ENCODE measurements around the gene DCAF12.
A peak's percentile ranks its signal among the peaks of the same experiment; 100 is the strongest.
"Not testable (repeated sequence)": the region's sequence is repeated elsewhere in the genome, so short reads cannot be mapped to it uniquely, and the experiment has no call there.

DCAF12 gene

GRCh38 chr9:34045903-34046302 lies 80.6 kb downstream of the DCAF12 start:
- Histone ChIP-seq H3K36me3 (ENCODE audit: insufficient read depth, low read length) (no peaks in the 10 kb centered on the region), H3F3A (ENCODE audit: low read depth) (no peaks in the 10 kb centered on the region), H3K9me3 (ENCODE audit: insufficient read depth, low read depth, low read length) (no peaks in the 10 kb centered on the region), H3K27me3 (ENCODE audit: insufficient read depth, low read length, poor library complexity, severe bottlenecking) (no peaks in the 10 kb centered on the region), H2AFZ (ENCODE audit: low read length) (no peak overlapping the region), H3K4me1 (ENCODE audit: insufficient read depth, low read length, poor library complexity, severe bottlenecking) (peaks cover 24% of the 10 kb centered on the region), H3K4me3 (ENCODE audit: low read length, poor library complexity, severe bottlenecking) (peak overlapping the region; percentile 89), H4K20me1 (ENCODE audit: insufficient read depth, low read length, poor library complexity, severe bottlenecking) (peaks cover 60% of the 10 kb centered on the region), H3K4me2 (ENCODE audit: low read depth, low read length, poor library complexity, severe bottlenecking) (peak overlapping the region; percentile 98), H3K79me2 (ENCODE audit: insufficient read depth, low read length) (peaks cover 76% of the 10 kb centered on the region), H3K9ac (ENCODE audit: low read depth, low read length, poor library complexity, severe bottlenecking) (no peak overlapping the region), H3K9me2 (replicated peaks; ENCODE audit: low read depth, low read length) (no peaks in the 10 kb centered on the region)
- TF ChIP-seq EZH2phosphoT487 (IDR thresholded peaks at IDR 0.05; ENCODE audit: borderline replicate concordance) (no peak), CTCF (conservative IDR thresholded peaks at IDR 0.05; ENCODE audit: low read length) (no peak)

- Histone ChIP-seq H3K4me2 (ENCODE audit: low read depth, low read length, poor library complexity, severe bottlenecking) (peak overlapping the region; percentile 34), H3K79me2 (ENCODE audit: insufficient read depth, low read length) (peaks cover 88% of the 10 kb centered on the region), H4K20me1 (ENCODE audit: insufficient read depth, low read length, poor library complexity, severe bottlenecking) (peaks cover 48% of the 10 kb centered on the region)
- not testable (repeated sequence) for H2AFZ ChIP-seq (ENCODE audit: low read length); H3K9ac ChIP-seq (ENCODE audit: low read depth, low read length, poor library complexity, severe bottlenecking); H3K4me3 ChIP-seq (ENCODE audit: low read length, poor library complexity, severe bottlenecking); H3K27me3 ChIP-seq (ENCODE audit: insufficient read depth, low read length, poor library complexity, severe bottlenecking); H3K36me3 ChIP-seq (ENCODE audit: insufficient read depth, low read length); H3K9me3 ChIP-seq (ENCODE audit: insufficient read depth, low read depth, low read length); H3F3A ChIP-seq (ENCODE audit: low read depth); H3K9me2 ChIP-seq (replicated peaks; ENCODE audit: low read depth, low read length); H3K4me1 ChIP-seq (ENCODE audit: insufficient read depth, low read length, poor library complexity, severe bottlenecking)
These were observed 84.4 kb downstream of the DCAF12 start for GRCh38 chr9:34042074-34042473.

- Histone ChIP-seq H3K79me2 (ENCODE audit: insufficient read depth, low read length) (peaks cover 83% of the 10 kb centered on the region), H4K20me1 (ENCODE audit: insufficient read depth, low read length, poor library complexity, severe bottlenecking) (peaks cover 34% of the 10 kb centered on the region)
- not testable (repeated sequence) for H3K36me3 ChIP-seq (ENCODE audit: insufficient read depth, low read length); H3K9ac ChIP-seq (ENCODE audit: low read depth, low read length, poor library complexity, severe bottlenecking); H3K9me3 ChIP-seq (ENCODE audit: insufficient read depth, low read depth, low read length); H3K27me3 ChIP-seq (ENCODE audit: insufficient read depth, low read length, poor library complexity, severe bottlenecking); H3K4me1 ChIP-seq (ENCODE audit: insufficient read depth, low read length, poor library complexity, severe bottlenecking); H3K9me2 ChIP-seq (replicated peaks; ENCODE audit: low read depth, low read length); H3K4me3 ChIP-seq (ENCODE audit: low read length, poor library complexity, severe bottlenecking); H3F3A ChIP-seq (ENCODE audit: low read depth); H3K4me2 ChIP-seq (ENCODE audit: low read depth, low read length, poor library complexity, severe bottlenecking); H2AFZ ChIP-seq (ENCODE audit: low read length)
These were observed 87.6 kb downstream of the DCAF12 start for GRCh38 chr9:34038851-34039250.

DNA sequence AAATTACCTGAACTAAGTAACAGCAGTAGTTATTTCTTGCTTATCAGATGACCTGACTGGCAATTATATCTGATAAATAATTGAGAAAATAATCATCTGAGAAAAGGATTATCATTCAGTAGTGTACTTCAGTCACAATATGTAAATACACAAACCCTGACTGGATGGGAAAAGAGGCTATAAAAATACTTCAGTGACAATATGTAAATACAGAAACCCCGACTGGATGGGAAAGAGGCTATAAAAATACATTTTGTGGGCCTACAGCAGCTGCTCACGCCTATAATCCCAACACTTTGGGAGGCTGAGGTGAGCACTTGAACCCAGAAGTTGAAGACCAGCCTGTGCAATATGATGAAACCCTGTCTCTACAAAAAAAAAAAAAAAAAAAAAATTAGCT lies 88.9 kb downstream of the DCAF12 start:
- Histone ChIP-seq H3K4me2 (ENCODE audit: low read depth, low read length, poor library complexity, severe bottlenecking) (no peak overlapping the region), H3K9me3 (ENCODE audit: insufficient read depth, low read depth, low read length) (no peaks in the 10 kb centered on the region), H3K9me2 (replicated peaks; ENCODE audit: low read depth, low read length) (no peaks in the 10 kb centered on the region), H3K27me3 (ENCODE audit: insufficient read depth, low read length, poor library complexity, severe bottlenecking) (no peaks in the 10 kb centered on the region), H3F3A (ENCODE audit: low read depth) (no peaks in the 10 kb centered on the region), H3K4me3 (ENCODE audit: low read length, poor library complexity, severe bottlenecking) (no peak overlapping the region), H3K79me2 (ENCODE audit: insufficient read depth, low read length) (peaks cover 83% of the 10 kb centered on the region), H4K20me1 (ENCODE audit: insufficient read depth, low read length, poor library complexity, severe bottlenecking) (peaks cover 31% of the 10 kb centered on the region), H3K36me3 (ENCODE audit: insufficient read depth, low read length) (no peaks in the 10 kb centered on the region), H3K4me1 (ENCODE audit: insufficient read depth, low read length, poor library complexity, severe bottlenecking) (no peaks in the 10 kb centered on the region), H3K9ac (ENCODE audit: low read depth, low read length, poor library complexity, severe bottlenecking) (no peak overlapping the region), H2AFZ (ENCODE audit: low read length) (no peak overlapping the region)
- no peak for TF ChIP-seq CTCF (conservative IDR thresholded peaks at IDR 0.05; ENCODE audit: low read length)
- TF ChIP-seq EZH2phosphoT487 (IDR thresholded peaks at IDR 0.05; ENCODE audit: borderline replicate concordance): no peak
